ENCODE results near the gene AARS2.

The AARS2 gene

DNA sequence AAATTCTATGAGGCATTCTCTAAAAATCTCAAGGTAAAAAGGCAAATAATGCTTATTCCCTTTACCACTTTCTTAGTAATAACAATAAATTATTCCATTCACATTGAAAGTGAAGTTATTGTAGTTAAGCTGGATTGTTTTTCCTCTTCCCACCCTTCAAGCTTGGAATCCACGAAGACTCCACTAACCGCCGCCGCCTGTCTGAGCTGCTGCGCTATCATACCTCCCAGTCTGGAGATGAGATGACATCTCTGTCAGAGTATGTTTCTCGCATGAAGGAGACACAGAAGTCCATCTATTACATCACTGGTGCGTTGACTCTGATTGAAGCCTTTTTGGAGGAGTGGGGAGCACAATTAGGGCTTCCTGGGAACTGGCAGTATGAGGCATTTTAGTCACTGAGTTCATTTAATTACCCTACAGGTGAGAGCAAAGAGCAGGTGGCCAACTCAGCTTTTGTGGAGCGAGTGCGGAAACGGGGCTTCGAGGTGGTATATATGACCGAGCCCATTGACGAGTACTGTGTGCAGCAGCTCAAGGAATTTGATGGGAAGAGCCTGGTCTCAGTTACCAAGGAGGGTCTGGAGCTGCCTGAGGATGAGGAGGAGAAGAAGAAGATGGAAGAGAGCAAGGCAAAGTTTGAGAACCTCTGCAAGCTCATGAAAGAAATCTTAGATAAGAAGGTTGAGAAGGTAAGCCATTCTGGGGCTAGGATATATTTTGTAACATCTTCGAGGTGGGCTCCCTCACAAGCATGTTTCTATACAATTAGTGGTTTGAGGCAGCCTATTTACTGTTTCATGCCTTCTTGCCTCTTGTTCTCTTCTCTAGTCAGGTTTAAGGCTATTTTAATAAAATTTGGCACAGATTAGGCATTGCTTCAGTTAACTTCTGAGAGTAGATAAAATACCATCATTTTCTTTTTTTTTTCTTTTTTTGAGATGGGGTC is 61.3 kb downstream of the AARS2 start:
- no peak overlapping the region for H3K4me3 ChIP-seq (ENCODE audit: low read depth, low read length)
- no peak for DNase-seq
- in situ Hi-C loops (cut with HindIII; ENCODE audit: low pct_ligation_motif_present, low sequenced_read_pairs): no loop called here
- TF ChIP-seq, protein P1, sequence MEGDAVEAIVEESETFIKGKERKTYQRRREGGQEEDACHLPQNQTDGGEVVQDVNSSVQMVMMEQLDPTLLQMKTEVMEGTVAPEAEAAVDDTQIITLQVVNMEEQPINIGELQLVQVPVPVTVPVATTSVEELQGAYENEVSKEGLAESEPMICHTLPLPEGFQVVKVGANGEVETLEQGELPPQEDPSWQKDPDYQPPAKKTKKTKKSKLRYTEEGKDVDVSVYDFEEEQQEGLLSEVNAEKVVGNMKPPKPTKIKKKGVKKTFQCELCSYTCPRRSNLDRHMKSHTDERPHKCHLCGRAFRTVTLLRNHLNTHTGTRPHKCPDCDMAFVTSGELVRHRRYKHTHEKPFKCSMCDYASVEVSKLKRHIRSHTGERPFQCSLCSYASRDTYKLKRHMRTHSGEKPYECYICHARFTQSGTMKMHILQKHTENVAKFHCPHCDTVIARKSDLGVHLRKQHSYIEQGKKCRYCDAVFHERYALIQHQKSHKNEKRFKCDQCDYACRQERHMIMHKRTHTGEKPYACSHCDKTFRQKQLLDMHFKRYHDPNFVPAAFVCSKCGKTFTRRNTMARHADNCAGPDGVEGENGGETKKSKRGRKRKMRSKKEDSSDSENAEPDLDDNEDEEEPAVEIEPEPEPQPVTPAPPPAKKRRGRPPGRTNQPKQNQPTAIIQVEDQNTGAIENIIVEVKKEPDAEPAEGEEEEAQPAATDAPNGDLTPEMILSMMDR (IDR thresholded peaks at IDR 0.05; ENCODE audit: low read depth, low read length, missing control alignments): no peak
- H3K36me3 ChIP-seq (replicated peaks): peaks cover 74% of the 10 kb centered on the region
- H3K27ac ChIP-seq: no peak overlapping the region
- no peaks in the 10 kb centered on the region for H3K27me3 ChIP-seq (replicated peaks)

DNA sequence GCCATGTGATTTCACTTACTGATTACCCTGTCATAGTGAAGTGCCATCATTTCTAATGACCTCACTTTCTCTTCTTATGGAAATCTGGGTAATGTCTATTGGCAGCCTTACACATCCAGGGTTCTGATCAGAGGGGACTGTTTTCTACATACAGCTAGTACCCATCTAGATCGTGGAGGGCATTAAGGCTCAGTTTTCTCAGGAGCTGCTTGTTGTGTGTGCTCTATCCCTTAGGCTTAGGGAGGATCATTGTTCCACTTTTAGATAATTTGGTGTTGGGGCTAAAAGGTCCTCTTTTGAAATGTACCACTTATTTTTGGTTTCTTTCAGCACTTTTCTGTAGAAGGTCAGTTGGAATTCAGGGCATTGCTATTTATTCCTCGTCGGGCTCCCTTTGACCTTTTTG is 62.4 kb downstream of the AARS2 start:
- H3K36me3 ChIP-seq (replicated peaks): peaks cover 74% of the 10 kb centered on the region
- in situ Hi-C loops (cut with HindIII; ENCODE audit: low pct_ligation_motif_present, low sequenced_read_pairs): no loop called here
- TF ChIP-seq, protein P1 (IDR thresholded peaks at IDR 0.05; ENCODE audit: low read depth, low read length, missing control alignments): no peak
- H3K4me3 ChIP-seq (ENCODE audit: low read depth, low read length): no peak overlapping the region
- no peak for DNase-seq
- no peaks in the 10 kb centered on the region for H3K27me3 ChIP-seq (replicated peaks)
- no peak overlapping the region for H3K27ac ChIP-seq

DNA sequence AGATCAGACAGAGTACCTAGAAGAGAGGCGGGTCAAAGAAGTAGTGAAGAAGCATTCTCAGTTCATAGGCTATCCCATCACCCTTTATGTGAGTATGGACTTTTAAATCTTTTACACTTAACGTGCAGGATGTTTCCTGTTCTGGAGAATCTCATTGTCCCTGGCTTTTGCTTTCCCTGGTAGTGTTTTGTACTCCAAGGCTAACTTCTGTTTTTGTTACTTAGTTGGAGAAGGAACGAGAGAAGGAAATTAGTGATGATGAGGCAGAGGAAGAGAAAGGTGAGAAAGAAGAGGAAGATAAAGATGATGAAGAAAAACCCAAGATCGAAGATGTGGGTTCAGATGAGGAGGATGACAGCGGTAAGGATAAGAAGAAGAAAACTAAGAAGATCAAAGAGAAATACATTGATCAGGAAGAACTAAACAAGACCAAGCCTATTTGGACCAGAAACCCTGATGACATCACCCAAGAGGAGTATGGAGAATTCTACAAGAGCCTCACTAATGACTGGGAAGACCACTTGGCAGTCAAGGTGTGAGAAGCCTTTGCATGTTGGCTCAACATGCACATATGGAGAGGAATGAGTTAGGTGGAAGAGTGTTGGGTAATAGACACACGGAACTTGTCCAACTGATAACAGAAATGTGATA is 63.0 kb downstream of the AARS2 start:
- Histone ChIP-seq H3K4me3 (ENCODE audit: low read depth, low read length) (no peak overlapping the region), H3K27ac (no peak overlapping the region)

More for the DNA sequence above, 63.0 kb downstream of the AARS2 start:
- H3K27me3 ChIP-seq (replicated peaks): no peaks in the 10 kb centered on the region
- H3K36me3 ChIP-seq (replicated peaks): peaks cover 71% of the 10 kb centered on the region
- no peak for DNase-seq
- in situ Hi-C loops (cut with HindIII; ENCODE audit: low pct_ligation_motif_present, low sequenced_read_pairs): no loop called here
- TF ChIP-seq, protein P1 (IDR thresholded peaks at IDR 0.05; ENCODE audit: low read depth, low read length, missing control alignments): no peak

All from brain microvascular endothelial cell (primary cell).